GM12892 (cell line): ENCODE results near the gene LRP1-AS.

Experiments
- POLR2A ChIP-seq: IDR thresholded peaks from 2 replicates; pipeline ENCODE4 v1.6.1; 2011; ENCODE audit warnings: low read depth, low read length, control low read depth
- POLR2AphosphoS5 ChIP-seq: IDR thresholded peaks from 2 replicates; pipeline ENCODE4 v1.6.1; 2011; ENCODE audit warnings: low read depth, low read length, control low read depth
- TAF1 ChIP-seq: IDR thresholded peaks from 2 replicates; pipeline ENCODE4 v1.6.1; 2011; ENCODE audit warnings: low read depth, mild to moderate bottlenecking, control low read depth, low read length, borderline replicate concordance

DNA sequence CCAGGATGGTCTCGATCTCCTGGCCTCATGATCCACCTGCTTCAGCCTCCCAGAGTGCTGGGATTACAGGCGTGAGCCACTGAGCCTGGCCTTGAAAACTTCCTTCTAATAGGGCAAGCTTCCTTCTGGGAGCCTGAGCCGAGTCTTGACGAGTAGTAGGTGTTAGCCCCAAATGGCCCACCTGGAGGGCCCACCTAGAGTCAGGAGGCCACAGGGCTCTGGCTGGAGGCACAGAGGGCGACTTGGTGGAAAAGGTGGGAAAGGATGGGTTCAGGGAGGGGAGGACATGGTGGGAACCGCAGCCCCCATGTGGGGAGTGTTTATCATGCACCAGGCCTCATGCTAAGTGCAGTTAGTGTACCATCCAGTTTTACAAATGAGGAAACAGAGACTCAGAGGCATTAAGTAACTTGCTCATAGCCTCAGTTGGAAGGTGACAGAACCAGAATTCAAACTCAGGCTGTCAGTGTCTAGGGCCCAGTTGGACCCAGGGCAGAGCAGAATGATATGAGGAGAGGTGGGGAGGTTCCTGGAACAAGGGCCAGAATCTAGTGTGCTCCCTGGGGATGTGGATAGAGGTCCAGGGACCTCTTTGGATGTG is 3.1 kb upstream of the LRP1-AS start:
- TF ChIP-seq TAF1 (no peak), POLR2AphosphoS5 (no peak), POLR2A (no peak)
